ENCODE data around the gene SGSM2.

The SGSM2 gene

GRCh38 chr17:2393954-2394749 lies 56.9 kb downstream of the SGSM2 start:
- no peaks in the 10 kb centered on the region for H3K27me3 Mint-ChIP-seq
- H3K4me1 Mint-ChIP-seq (ENCODE audit: low read depth): peaks cover 77% of the 10 kb centered on the region
- no peaks in the 10 kb centered on the region for H3K9me3 Mint-ChIP-seq

DNA sequence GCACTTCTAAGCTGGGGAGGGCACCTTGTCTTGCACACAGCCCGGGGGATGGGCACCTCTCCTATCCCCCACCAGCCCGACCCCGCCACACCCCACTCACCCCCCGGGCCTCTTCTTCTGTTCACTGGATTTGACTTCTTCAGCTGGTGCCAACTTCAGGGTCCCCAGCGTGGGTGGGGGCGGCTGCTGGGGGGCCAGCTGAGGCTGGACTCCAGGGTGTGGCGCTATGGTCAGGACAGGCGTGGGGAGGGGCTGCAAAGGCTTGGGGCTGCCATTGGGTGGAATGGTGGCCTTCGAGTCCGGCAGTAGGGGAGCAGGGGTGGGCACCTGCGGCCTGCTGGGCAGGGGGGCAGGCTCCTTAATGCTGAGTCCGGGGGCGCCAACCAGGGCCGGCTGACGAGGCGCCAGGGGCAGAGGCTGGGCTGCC lies 57.5 kb downstream of the SGSM2 start:
- no peak overlapping the region for H3K27ac Mint-ChIP-seq
- H3K4me3 Mint-ChIP-seq: peak overlapping the region; percentile 84
- no peaks in the 10 kb centered on the region for H3K27me3 Mint-ChIP-seq

More at GRCh38 chr17:2393954-2394749, 56.9 kb downstream of the SGSM2 start:
- Mint-ChIP-seq H3K27ac (peak overlapping the region; percentile 93), H3K36me3 (ENCODE audit: low read depth) (peaks cover 6% of the 10 kb centered on the region), H3K4me3 (peak overlapping the region; percentile 84)

DNA sequence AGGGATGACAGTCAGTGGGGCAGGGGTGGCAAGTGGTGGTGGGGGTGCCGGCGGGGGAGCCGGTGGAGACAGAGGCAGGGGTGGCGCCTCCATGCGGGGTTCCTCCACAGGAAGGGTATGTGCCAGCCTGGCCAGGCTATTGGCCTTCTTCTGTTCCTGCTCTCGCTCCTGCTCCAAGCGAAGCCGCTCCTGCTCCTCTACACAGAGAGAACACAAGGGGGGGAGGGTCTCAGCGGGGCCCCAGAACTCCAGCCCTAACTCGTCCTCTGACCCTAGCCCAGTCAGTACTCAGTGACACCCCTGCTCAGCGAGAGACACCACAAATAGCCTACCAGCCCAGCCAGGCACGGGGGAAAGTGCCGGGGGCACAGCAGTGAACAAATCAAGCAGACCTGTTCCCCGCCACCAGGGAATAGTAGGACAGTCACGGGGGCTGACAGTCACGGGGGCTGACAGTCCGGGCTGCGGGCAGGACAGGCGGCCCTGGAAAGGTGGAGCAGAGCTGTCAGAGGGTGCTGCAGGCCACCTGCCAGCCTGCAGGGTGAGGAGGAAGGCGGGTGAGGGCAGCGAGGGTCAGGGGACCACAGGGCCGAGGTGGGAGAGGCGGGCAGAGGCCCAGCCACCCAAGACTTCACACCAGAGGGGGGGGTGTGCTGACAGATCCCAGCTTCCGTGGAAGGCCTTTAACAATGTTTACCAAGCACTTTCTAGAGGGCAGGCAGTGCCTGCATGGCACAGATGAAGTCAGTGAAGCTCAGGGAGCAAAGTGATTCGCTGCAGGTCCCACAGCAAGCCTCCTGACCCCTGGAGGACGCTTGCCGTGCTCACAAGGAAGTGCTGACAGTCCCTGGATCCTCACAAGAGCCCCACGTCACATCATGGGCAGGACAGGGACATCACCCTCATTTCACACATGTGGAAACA lies 58.2 kb downstream of the SGSM2 start:
- peak overlapping the region; percentile 69 for H3K27ac Mint-ChIP-seq
- H3K9me3 Mint-ChIP-seq: no peaks in the 10 kb centered on the region
- H3K27me3 Mint-ChIP-seq: no peaks in the 10 kb centered on the region
- H3K4me1 Mint-ChIP-seq (ENCODE audit: low read depth): peaks cover 69% of the 10 kb centered on the region
- H3K36me3 Mint-ChIP-seq (ENCODE audit: low read depth): peaks cover 6% of the 10 kb centered on the region
- H3K4me3 Mint-ChIP-seq: peak overlapping the region; percentile 65

More for the DNA sequence above, 57.5 kb downstream of the SGSM2 start:
- H3K9me3 Mint-ChIP-seq: no peaks in the 10 kb centered on the region
- peaks cover 6% of the 10 kb centered on the region for H3K36me3 Mint-ChIP-seq (ENCODE audit: low read depth)
- peaks cover 76% of the 10 kb centered on the region for H3K4me1 Mint-ChIP-seq (ENCODE audit: low read depth)

DNA sequence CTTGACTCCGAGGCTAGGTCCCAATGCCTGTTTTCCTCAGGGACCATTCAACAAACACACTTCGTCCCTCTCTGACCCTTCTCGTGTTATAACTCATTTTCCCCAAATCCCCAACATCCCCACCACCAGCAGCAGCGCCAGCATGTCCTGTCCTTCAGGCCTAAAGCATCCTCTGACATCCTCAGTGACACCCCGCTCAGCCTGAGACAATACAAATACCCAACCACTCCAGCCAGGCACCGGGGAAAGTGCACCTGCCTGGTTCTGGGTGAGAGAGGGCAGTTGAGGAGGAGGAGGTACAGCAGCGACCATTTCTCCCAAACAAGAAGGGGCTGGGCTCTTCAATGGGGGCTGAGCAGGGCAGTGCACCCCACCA lies 58.9 kb downstream of the SGSM2 start:
- Mint-ChIP-seq H3K36me3 (ENCODE audit: low read depth) (peaks cover 6% of the 10 kb centered on the region), H3K9me3 (no peaks in the 10 kb centered on the region), H3K4me3 (peak overlapping the region; percentile 65), H3K4me1 (ENCODE audit: low read depth) (peaks cover 62% of the 10 kb centered on the region), H3K27me3 (no peaks in the 10 kb centered on the region), H3K27ac (peak overlapping the region; percentile 69)

- H3K27ac Mint-ChIP-seq: peak overlapping the region; percentile 54
- peaks cover 59% of the 10 kb centered on the region for H3K4me1 Mint-ChIP-seq (ENCODE audit: low read depth)
- H3K4me3 Mint-ChIP-seq: peak overlapping the region; percentile 65
- H3K9me3 Mint-ChIP-seq: no peaks in the 10 kb centered on the region
- H3K36me3 Mint-ChIP-seq (ENCODE audit: low read depth): peaks cover 6% of the 10 kb centered on the region
- no peaks in the 10 kb centered on the region for H3K27me3 Mint-ChIP-seq
These were observed 59.4 kb downstream of the SGSM2 start for GRCh38 chr17:2396568-2397246.

GRCh38 chr17:2397247-2398171 lies 60.2 kb downstream of the SGSM2 start:
- peak overlapping the region; percentile 94 for H3K4me3 Mint-ChIP-seq
- H3K9me3 Mint-ChIP-seq: no peaks in the 10 kb centered on the region
- H3K36me3 Mint-ChIP-seq (ENCODE audit: low read depth): no peaks in the 10 kb centered on the region
- H3K4me1 Mint-ChIP-seq (ENCODE audit: low read depth): peaks cover 58% of the 10 kb centered on the region
- H3K27me3 Mint-ChIP-seq: no peaks in the 10 kb centered on the region
- peak overlapping the region; percentile 71 for H3K27ac Mint-ChIP-seq

DNA sequence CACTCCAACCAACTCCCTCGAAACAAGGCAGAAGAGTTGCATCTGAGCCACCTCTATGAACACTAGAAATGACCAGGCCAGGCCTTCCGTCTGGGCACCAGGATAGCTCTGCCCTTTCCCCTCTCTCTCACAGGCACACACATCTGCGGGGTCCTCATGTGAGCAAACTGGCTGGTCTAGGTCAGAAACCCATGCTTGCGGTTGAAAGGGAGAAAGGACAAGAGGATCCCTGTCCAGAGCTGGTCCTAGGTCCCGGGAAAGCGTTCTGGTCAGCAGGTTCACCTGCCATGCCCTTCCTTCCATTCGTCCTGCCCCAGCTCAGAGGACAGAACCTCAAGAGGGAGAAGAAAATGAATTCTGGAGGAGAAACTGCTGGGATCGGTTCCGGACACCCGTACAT lies 60.9 kb downstream of the SGSM2 start:
- Mint-ChIP-seq H3K36me3 (ENCODE audit: low read depth) (no peaks in the 10 kb centered on the region), H3K4me1 (ENCODE audit: low read depth) (peaks cover 64% of the 10 kb centered on the region), H3K4me3 (peak overlapping the region; percentile 94), H3K27me3 (no peaks in the 10 kb centered on the region), H3K9me3 (no peaks in the 10 kb centered on the region), H3K27ac (peak overlapping the region; percentile 71)

DNA sequence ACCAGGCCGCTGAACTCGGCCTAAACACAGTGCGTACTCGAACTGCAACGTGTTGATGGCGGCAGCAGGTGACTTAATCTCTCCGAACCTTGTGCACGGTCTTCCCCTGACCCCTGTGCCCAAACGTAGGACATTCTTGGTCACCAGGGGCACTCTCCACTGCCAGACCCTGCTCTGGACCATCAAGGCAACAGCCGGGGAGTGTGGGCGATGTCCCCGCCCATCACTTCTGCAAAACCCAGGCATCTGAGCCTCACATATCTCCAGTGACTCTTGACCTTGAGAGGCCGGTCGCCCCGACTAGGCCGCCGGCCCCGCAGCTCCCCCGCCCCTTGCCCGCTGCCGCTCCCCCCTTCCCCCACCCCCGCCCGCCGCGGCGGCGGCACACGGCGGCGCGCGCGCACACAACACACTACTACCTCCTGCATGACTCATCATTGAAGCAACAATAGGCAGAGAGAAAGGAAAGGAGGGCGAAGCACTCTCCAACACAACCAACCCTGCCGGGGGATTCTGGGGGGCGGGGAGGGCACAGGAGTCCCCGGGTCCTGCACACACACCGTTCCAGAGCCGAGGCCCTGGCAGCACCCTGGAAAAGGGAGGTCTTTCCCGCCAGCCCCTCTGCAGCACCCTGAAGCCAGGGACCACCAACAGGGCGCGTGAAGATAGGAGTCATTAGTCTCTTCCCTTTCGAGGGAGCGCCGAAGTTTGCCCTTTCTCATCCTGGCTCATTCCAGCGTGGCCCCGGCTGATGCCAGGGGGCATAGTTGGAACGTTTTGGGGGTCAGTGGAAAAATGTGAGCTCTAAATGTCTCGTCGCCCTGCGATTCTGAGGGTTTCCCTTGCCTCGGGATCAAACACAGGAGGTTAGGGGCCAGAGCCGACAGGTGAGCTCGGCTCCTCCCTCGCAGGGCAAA lies 61.6 kb downstream of the SGSM2 start:
- Mint-ChIP-seq H3K36me3 (ENCODE audit: low read depth) (no peaks in the 10 kb centered on the region), H3K4me1 (ENCODE audit: low read depth) (peaks cover 64% of the 10 kb centered on the region), H3K9me3 (no peaks in the 10 kb centered on the region), H3K27ac (peak overlapping the region; percentile 99), H3K27me3 (no peaks in the 10 kb centered on the region), H3K4me3 (peak overlapping the region; percentile 94)

DNA sequence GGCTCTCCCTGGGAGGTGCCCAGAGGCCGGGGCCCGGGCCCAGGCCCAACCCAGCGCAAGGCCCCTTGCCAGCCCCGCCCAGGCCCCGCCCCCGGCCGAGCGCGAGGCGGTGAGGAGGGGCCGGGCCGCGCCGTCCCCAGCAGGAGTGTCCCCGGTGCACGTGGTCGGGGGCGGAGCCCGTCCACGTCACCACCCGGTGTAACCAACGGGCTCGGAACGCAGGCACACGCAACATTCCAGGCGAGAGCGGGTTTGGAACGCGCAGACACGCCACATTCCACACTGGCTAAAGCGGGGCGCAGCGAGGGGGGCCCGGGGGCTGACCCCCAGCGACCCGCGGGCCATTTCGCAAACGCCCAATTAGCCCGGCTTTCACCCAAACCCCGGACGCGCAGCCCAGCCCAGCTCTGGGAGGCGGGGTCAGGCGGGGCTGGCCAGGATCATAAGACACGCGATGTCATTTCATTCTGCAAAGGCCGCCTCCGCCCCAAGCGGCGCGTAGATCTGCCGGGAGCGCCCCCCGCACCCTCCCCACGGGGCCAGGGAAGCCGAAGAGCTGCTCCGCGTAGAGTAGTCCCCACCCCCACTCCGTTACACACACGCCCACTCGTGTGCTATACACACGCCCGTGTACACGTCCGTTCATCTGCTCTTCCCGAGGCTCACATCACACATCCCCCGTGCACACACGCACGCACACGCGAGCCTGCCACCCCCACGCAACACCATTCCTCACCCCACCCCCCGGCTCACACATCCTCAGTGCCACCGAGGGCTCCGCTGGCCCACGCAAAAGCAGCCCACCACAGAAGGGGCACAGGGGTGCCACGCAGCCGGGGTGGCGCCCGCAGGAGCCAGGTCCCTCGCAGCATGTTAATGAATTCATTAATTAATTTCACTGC lies 62.5 kb downstream of the SGSM2 start:
- H3K4me3 Mint-ChIP-seq: peak overlapping the region; percentile 94
- peak overlapping the region; percentile 99 for H3K27ac Mint-ChIP-seq
- peaks cover 60% of the 10 kb centered on the region for H3K4me1 Mint-ChIP-seq (ENCODE audit: low read depth)

GRCh38 chr17:2400474-2400866 lies 63.2 kb downstream of the SGSM2 start:
- H3K27me3 Mint-ChIP-seq: no peaks in the 10 kb centered on the region
- H3K9me3 Mint-ChIP-seq: no peaks in the 10 kb centered on the region
- peak overlapping the region; percentile 94 for H3K4me3 Mint-ChIP-seq
- peaks cover 62% of the 10 kb centered on the region for H3K4me1 Mint-ChIP-seq (ENCODE audit: low read depth)
- peaks cover 5% of the 10 kb centered on the region for H3K36me3 Mint-ChIP-seq (ENCODE audit: low read depth)
- H3K27ac Mint-ChIP-seq: peak overlapping the region; percentile 99

More for the DNA sequence above, 62.5 kb downstream of the SGSM2 start:
- H3K9me3 Mint-ChIP-seq: no peaks in the 10 kb centered on the region
- H3K36me3 Mint-ChIP-seq (ENCODE audit: low read depth): no peaks in the 10 kb centered on the region
- H3K27me3 Mint-ChIP-seq: no peaks in the 10 kb centered on the region

DNA sequence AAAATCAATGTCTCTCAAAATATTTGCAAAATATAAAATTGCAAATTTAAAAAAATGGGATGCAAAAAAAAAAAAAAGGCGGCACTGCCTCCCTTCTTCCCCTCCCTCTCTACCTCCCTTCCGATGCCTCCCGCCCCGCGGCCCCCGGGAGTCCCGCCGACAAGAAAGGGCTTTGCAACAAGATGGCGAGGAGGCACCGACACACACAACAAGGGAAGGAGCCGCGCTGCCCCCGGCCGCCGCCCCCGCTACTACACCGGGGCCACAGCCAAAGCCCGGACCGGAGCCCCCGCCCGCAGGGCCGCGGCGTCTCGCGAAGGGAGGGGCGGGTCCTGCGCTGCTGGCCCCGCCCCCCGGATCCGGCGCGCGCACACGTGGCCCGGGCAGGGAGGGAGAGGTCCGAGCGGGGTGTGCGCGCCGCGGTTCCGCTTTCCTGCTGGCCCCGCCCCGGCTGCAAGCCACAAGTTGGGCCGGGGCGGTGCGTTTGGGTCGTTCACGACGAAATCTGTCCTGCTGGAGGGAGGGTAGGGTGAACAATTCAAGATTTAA lies 63.6 kb downstream of the SGSM2 start, which contains the start of gene MNT:
Gene MNT (minus strand): TSS at position 184 of the 549 bp plus-strand sequence. CDS start 348 bp downstream, outside the sequence.
- no peaks in the 10 kb centered on the region for H3K9me3 Mint-ChIP-seq
- peak within 1 kb of the TSS; percentile 94 for H3K4me3 Mint-ChIP-seq
- H3K36me3 Mint-ChIP-seq (ENCODE audit: low read depth): peaks cover 5% of the 10 kb centered on the region
- no peaks in the 10 kb centered on the region for H3K27me3 Mint-ChIP-seq
- H3K27ac Mint-ChIP-seq: peak within 1 kb of the TSS; percentile 99
- H3K4me1 Mint-ChIP-seq (ENCODE audit: low read depth): peaks cover 58% of the 10 kb centered on the region

Measured in stimulated activated naive CD8-positive, alpha-beta T cell treated with anti-CD3 and anti-CD28 coated beads, Interleukin-15, Interleukin-2, amounts not matched to agents 100 ng/mL and 50 ng/mL, for 24 hours (primary cell).